HG03354 (cell line): Measurements from ENCODE around the gene ATG2A.

Source experiments
- ATAC-seq: cut with Tn5 transposase; IDR thresholded peaks from one replicate; pipeline ENCODE4 v1.9.1; 2021; ENCODE audit warnings: mild to moderate bottlenecking; ENCODE audit not compliant: unreplicated experiment, poor library complexity, severe bottlenecking

Gene ATG2A

DNA sequence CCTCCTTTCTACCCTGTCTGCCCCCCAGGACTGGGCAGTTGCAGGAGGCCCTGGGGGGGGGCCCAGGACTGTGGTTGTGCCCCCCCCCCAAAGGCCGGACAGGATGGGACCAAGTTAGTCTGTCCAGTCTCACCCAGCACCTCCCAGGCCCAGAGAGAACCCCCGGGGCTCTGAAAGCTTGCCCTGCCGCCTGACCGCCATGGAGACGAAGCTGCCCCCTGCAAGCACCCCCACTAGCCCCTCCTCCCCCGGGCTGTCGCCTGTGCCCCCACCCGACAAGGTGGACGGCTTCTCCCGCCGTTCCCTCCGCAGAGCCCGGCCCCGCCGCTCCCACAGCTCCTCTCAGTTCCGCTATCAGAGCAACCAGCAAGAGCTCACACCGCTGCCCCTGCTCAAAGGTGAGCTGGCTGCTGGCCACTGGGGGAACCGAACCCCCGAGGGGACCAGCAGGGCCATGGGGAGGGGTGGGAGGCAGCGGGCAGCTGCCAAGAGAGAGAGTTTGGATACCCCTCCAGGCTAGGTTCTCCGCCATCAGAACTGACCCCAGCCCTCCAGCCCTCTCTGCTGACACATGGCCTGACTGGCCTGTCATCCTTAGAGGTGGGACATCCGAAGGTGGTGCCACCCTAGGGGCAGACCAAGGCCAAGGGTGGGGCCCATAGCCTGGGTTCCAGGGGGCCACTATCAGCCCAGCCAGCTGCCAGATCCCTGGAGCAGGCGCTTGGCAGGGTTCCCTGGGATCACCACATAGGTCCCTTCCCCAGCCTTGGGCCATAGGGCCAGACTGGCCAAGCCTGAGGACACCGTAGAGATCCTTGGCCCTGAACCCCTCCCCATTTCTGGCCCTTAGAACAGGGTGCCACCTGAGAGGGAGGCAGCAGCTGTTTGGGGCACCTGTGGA lies 8.8 kb upstream of the ATG2A start:
- no peak for ATAC-seq

- ATAC-seq, result no peak
These were observed 7.9 kb upstream of the ATG2A start for GRCh38 chr11:64924910-64925284.

DNA sequence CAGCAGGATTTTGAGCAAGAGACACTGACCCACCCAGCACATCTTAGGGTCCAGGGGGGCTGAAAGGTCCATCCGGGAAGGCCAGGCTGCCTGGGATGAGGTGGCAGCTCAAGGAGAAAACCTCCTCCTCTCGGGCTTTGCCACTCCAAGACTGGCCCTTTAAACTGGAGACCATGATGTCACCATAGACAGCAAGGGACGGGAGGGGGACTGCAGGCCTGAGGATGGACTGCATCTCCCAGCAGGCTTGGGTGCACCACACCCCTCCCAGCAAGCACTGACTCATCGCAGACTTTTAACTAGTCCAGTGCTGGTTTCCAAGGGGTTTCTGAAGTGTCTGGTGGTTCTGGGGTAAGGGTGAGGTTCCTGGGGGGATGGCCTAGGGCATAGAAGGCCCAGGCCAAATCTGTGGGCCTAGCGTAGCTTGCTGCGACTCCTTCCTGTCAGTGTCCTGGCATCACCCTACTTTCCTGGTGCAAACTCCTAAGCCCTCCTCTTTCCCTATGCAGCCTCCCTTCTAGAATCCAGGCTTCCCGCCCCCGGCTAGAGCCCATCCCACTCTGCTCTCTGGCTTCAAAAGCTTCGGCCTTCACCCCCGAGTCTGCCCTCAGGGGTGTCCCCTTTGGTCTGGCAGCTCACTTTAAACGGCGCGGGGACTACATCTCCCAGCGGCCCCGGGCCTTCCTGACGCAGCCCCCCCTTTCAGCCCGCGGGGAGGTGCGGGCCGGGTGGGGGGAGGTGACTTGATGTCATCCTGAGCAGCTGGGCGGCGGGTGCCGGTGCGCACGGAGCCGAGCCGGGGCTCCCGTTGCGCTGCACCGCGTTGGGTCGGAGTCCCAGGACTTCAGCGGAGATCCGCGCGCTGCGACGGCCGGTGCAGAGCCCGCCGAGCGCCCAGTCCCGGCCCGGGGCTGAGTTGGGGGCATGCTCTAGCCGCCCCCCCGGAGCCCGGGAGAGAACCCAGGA lies 7.2 kb upstream of the ATG2A start, which contains the start of gene PPP2R5B:
PPP2R5B (plus strand) TSS at position 746 of the 966 bp plus-strand sequence. CDS start 1,046 bp downstream, outside the sequence.
- ATAC-seq, result peak; percentile 87

DNA sequence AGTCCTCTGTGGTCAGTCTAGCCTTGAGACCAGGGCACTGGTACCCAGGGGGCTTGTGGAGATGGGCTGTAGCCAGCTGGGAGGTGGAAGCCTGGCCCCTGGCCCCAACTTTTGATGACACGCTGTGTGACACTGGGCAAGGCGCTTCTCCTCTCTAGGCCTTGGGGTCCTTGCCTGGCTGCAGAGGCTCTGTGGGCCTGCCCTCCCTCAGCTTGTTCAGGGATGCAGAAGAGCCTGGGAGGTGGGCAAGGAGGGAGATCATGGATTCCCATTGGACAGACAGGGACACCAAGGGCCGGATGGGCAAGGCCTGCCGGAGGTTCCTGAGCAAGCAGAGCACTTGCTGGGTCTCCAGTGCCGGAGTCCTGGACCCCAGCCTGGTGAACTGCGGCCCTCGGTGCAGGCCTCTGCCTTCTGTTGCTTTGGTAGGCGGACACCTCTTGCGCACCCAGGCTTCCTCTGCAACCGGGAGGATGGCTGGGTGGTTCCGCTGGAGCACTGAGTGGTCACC lies 6.2 kb upstream of the ATG2A start:
- ATAC-seq, result no peak

GRCh38 chr11:64921384-64921783 lies 4.4 kb upstream of the ATG2A start:
- no peak for ATAC-seq

DNA sequence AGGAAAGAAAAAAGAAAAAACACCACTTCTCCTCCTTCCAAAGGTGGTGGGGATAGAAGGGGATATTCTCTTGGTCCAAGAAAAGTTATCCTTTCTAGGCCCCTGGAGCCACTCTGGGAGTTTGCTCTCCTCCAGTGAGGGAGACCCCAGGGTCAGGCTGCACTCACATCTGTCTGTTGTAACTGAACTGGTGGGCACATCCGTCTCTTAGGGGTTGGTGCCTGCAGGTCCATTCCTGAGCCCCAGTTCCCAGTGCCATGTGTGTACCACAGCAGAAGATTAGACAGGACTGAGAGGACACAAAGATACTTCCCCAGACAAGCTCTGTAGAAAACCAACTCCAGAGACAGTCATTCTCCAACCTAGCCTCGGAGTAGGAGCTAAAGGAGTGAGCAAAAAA lies 3.1 kb upstream of the ATG2A start:
- ATAC-seq, result no peak

DNA sequence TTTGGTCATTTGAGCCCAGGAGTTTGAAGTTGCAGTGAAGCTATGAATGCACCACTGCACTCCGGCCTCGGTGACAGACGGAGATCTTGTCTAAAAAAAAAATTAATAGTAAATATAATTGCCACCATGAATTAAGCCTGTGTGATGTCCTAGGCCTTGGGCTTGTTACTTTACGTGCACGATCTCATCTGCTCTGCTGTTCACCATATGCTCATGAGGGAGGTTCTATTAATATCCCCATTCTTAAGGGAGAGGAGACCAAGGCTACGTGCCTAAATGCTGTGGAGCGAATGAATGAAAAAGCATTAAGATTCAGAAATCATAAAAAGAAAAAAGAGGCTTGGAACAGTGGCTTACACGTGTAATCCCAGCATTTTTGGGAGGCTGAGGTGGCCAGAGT lies 2.6 kb upstream of the ATG2A start:
- ATAC-seq, result no peak

GRCh38 chr11:64918017-64918416 lies 1.0 kb upstream of the ATG2A start:
- ATAC-seq, result no peak

GRCh38 chr11:64917663-64917995 lies 620 bp upstream of the ATG2A start:
- ATAC-seq, result no peak

DNA sequence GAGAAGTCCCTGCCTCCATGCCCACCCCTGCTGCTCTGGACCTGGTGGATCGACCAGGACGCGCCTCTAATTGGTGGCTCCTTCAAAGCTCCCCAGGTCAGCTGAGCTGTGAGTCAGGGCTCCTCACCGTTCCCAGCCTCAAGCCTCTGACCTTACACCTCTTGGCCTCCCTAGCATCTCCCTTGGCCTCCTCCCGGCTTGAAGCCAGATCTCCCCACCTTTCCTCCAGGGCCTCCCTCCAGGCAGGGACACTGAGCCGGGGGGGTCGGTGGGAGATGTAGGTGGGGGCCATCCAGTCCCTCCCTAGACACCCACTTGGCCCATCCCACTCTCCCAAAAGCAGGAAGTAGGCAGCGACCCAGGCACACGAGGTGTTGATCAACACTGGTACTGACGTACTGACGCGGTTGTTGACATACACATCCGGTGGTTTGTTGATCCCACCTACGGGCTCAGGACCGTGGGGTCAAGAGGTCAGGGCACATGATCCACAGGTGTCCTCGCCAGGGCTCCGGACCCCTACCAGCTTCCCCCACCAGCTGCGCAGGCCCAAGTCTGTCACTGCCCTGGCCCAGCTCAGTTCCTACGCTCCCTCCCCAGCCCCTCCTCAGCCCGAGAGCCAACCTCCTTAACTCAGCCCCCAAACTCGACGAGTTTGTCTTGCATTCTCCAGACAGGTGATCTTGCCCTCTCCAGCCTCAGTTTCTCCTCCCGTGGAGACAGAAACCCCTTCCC lies 802 bp downstream of the ATG2A start:
- ATAC-seq, result peak; percentile 23

DNA sequence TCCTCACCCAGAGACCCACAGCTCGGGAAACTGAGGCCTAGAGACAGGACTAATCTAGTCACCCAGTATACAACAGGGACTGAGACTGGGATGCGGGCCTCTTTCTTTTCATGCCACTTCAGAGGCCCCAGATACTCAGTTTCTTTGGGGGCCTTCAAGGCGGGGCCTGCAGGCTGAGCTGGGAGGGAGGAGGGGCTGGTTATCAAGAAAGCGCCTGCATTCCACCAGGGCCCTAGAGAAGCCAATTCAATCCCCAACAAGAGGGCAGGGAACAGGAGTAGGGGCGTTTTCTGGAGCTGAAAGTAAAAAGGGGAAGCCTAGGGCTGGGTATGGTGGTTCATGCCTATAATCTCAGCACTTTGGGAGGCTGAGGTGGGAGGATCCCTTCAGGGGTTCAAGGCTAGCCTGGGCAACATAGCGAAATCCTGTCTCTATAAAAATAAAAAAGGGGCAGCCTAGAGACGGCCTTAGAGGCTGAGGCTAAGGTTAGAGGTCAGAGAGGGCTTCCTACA lies 1.6 kb downstream of the ATG2A start:
- ATAC-seq, result no peak

- ATAC-seq, result no peak
These were observed 2.9 kb downstream of the ATG2A start for GRCh38 chr11:64914123-64914522.

GRCh38 chr11:64913171-64913727 lies 3.8 kb downstream of the ATG2A start:
- ATAC-seq, result no peak

GRCh38 chr11:64911689-64912088 lies 5.3 kb downstream of the ATG2A start:
- no peak for ATAC-seq

DNA sequence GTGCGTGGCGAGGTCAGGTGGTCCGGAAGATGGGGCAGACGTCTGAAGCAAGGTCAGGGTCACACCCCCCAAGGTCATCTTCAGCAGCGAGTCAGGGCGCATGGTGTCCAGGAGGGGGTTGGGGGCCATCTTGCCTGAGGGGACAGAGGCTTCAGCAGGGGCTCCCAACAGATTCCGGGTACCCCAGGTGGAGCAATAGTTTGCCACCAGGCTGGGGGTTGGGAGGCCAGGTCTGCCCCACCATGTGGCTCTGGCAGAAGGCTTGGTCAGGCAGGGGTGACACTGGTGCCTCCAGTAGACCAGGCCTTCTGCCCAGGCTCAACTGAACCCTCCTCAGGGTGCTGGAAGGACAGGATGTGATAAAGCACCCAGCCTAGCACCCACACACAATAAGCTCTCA lies 5.9 kb downstream of the ATG2A start:
- no peak for ATAC-seq

GRCh38 chr11:64910451-64911093 lies 6.4 kb downstream of the ATG2A start:
- no peak for ATAC-seq

DNA sequence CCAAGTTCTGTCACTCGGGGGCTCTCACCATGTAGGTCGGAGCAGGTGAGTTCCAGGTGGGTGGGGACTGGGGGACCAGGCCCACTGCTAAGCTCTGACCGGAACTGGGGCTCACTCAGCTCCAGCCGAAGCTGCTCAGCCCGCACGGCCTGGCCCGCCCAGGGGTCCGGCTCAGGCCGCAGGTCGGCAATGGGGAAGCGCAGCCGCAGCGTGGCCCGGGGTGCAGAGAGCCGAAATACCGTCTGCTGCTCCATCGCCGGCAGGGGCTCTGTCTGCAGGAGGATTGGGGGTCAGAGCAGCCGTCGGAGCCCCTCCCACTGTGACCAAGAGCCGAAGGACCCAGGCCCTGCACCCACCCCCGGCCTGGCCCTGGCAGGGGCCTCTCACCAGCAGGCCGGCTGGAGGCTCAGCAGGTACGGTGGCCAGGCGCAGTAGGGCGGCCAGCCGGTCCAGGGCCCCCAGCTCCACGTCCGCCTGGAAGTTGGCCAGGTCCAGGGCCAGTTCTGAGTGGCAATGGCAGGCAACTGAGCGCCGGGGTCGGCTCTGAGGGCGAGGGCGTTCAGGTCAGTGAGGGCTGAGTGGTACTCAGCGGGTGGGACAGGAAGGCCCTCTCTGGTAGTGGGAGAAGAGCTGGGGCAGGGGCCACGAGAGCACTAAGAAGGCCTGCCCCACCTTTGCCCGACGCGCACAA lies 7.2 kb downstream of the ATG2A start:
- no peak for ATAC-seq

GRCh38 chr11:64908766-64909165 lies 8.2 kb downstream of the ATG2A start:
- ATAC-seq, result no peak
